ENCODE measurements around the gene VAPB.

DNA sequence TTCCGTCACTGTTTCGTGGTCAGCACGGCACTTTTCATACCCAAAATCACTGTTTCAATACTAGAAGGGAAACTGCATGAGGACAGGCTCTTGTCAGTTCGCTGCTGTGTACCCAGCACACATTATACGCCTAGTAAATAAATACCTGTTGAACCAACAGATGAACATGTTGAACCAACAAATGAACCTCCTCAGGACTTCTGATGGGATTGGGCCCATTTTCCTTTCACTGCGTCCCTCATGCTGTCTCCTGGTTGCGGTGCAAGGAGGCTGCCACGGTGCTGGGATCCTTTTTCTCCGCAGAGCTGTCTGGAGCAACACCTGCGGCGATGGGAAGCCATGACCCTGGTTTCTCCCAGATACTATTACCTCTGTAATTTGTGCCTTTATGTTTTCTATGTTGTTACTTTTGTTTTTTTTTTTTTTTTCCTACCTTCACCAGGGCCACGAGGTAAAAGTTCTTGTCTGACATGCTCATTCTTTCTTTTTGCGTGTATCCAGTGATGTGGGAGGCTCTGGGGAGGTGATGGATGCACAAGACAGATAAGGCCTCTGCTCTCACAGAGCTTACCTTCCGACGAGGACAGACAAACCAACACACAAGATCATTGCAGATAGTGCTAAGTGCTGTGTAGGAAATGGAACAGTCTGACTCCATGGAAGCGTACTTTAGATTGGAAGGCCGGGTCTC, 1.1 kb downstream of the VAPB start:
- no peak for TF ChIP-seq ESRRA (CRISPR knock-in tag; IDR thresholded peaks at IDR 0.05; ENCODE audit: borderline replicate concordance)
- TF ChIP-seq, protein P1, sequence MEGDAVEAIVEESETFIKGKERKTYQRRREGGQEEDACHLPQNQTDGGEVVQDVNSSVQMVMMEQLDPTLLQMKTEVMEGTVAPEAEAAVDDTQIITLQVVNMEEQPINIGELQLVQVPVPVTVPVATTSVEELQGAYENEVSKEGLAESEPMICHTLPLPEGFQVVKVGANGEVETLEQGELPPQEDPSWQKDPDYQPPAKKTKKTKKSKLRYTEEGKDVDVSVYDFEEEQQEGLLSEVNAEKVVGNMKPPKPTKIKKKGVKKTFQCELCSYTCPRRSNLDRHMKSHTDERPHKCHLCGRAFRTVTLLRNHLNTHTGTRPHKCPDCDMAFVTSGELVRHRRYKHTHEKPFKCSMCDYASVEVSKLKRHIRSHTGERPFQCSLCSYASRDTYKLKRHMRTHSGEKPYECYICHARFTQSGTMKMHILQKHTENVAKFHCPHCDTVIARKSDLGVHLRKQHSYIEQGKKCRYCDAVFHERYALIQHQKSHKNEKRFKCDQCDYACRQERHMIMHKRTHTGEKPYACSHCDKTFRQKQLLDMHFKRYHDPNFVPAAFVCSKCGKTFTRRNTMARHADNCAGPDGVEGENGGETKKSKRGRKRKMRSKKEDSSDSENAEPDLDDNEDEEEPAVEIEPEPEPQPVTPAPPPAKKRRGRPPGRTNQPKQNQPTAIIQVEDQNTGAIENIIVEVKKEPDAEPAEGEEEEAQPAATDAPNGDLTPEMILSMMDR (IDR thresholded peaks at IDR 0.05), result no peak
- TF ChIP-seq, protein P2, sequence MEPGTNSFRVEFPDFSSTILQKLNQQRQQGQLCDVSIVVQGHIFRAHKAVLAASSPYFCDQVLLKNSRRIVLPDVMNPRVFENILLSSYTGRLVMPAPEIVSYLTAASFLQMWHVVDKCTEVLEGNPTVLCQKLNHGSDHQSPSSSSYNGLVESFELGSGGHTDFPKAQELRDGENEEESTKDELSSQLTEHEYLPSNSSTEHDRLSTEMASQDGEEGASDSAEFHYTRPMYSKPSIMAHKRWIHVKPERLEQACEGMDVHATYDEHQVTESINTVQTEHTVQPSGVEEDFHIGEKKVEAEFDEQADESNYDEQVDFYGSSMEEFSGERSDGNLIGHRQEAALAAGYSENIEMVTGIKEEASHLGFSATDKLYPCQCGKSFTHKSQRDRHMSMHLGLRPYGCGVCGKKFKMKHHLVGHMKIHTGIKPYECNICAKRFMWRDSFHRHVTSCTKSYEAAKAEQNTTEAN (CRISPR knock-in tag; IDR thresholded peaks at IDR 0.05), result no peak
- no peak for TF ChIP-seq HMGXB4 (CRISPR knock-in tag; IDR thresholded peaks at IDR 0.05)
- no peak for TF ChIP-seq USF2 (CRISPR knock-in tag; IDR thresholded peaks at IDR 0.05)

All from WTC11 (cell line).